Measurements from ENCODE around the gene CYP46A1.

CYP46A1 gene

GRCh38 chr14:99717682-99718013 lies 33.5 kb downstream of the CYP46A1 start:
- no peak for DNase-seq

- no peak for DNase-seq
These were observed 34.1 kb downstream of the CYP46A1 start for GRCh38 chr14:99718031-99718810.

- no peak for DNase-seq
These were observed 34.7 kb downstream of the CYP46A1 start for GRCh38 chr14:99718811-99719192.

GRCh38 chr14:99720941-99721791 lies 37.1 kb downstream of the CYP46A1 start:
- DNase-seq, result no peak

GRCh38 chr14:99721792-99722516 lies 37.9 kb downstream of the CYP46A1 start:
- DNase-seq, result no peak

- DNase-seq, result no peak
These were observed 38.6 kb downstream of the CYP46A1 start for GRCh38 chr14:99722741-99723140.

- DNase-seq, result no peak
These were observed 40.2 kb downstream of the CYP46A1 start for GRCh38 chr14:99724196-99724891.

- DNase-seq, result no peak
These were observed 41.1 kb downstream of the CYP46A1 start for GRCh38 chr14:99724939-99725773.

- DNase-seq, result no peak
These were observed 41.9 kb downstream of the CYP46A1 start for GRCh38 chr14:99725774-99726537.

- DNase-seq, result no peak
These were observed 42.5 kb downstream of the CYP46A1 start for GRCh38 chr14:99726538-99727095.

- no peak for DNase-seq
These were observed 43.2 kb downstream of the CYP46A1 start for GRCh38 chr14:99727096-99727870.

GRCh38 chr14:99728231-99728920 lies 44.3 kb downstream of the CYP46A1 start:
- no peak for DNase-seq

GRCh38 chr14:99728981-99729451 lies 44.9 kb downstream of the CYP46A1 start:
- DNase-seq, result peak; percentile 5

- peak; percentile 91 for DNase-seq
These were observed 46.1 kb downstream of the CYP46A1 start for GRCh38 chr14:99729991-99730875.

- DNase-seq, result peak; percentile 21
These were observed 46.9 kb downstream of the CYP46A1 start for GRCh38 chr14:99730876-99731546.

GRCh38 chr14:99731547-99732435 lies 47.7 kb downstream of the CYP46A1 start:
- peak; percentile 21 for DNase-seq

All from stimulated activated CD8-positive, alpha-beta memory T cell treated with anti-CD3 and anti-CD28 coated beads, Interleukin-4, amount 100 ng/mL, for 48 hours (primary cell).